HepG2 (cell line): ENCODE results near the gene DDX49. TPM values are rescaled to one million over a fixed set of nuclear protein-coding genes. Genes with fewer than 3 reads are reported as not detected.
A peak's percentile ranks its signal among the peaks of the same experiment; 100 is the strongest.

Source experiments
- AFF4 ChIP-seq: sonication (generic); formaldehyde crosslinking; IDR thresholded peaks from 2 replicates; pipeline ENCODE4 v1.4.0; 2020; ENCODE audit warnings: missing genetic modification reagents
- GLMP ChIP-seq: sonication (generic); formaldehyde crosslinking; IDR thresholded peaks from 2 replicates; pipeline ENCODE4 v1.9.0; 2021; ENCODE audit warnings: missing genetic modification reagents, mild to moderate bottlenecking, borderline replicate concordance
- GTF3A ChIP-seq: sonication (generic); formaldehyde crosslinking; conservative IDR thresholded peaks from 2 replicates; pipeline ENCODE4 v1.4.0; 2020; ENCODE audit warnings: mild to moderate bottlenecking, missing genetic modification reagents
- HOXD1 ChIP-seq: sonication (generic); formaldehyde crosslinking; IDR thresholded peaks from 2 replicates; pipeline ENCODE4 v1.5.0; 2020; ENCODE audit warnings: missing genetic modification reagents
- IKZF5 ChIP-seq: IDR thresholded peaks from 2 replicates; pipeline ENCODE4 v1.6.1; 2018; ENCODE audit warnings: missing genetic modification reagents, mild to moderate bottlenecking, missing compliant biosample characterization
- NR0B2 ChIP-seq: sonication (generic); formaldehyde crosslinking; IDR thresholded peaks from 2 replicates; pipeline ENCODE4 v1.4.0; 2020; ENCODE audit warnings: mild to moderate bottlenecking, missing genetic modification reagents
- NR3C1 ChIP-seq: sonication (generic); formaldehyde crosslinking; IDR thresholded peaks from 2 replicates; pipeline ENCODE4 v1.4.0; 2020; ENCODE audit warnings: missing genetic modification reagents
- POGK ChIP-seq: sonication (generic); formaldehyde crosslinking; conservative IDR thresholded peaks from 2 replicates; pipeline ENCODE4 v1.8.0; 2022; ENCODE audit warnings: mild to moderate bottlenecking, moderate library complexity, missing genetic modification reagents
- REXO4 ChIP-seq: sonication (generic); formaldehyde crosslinking; IDR thresholded peaks from 2 replicates; pipeline ENCODE4 v1.8.0; 2022; ENCODE audit warnings: missing genetic modification reagents, mild to moderate bottlenecking, borderline replicate concordance
- THAP8 ChIP-seq: sonication (generic); formaldehyde crosslinking; IDR thresholded peaks from 2 replicates; pipeline ENCODE4 v1.5.1; 2020; ENCODE audit warnings: missing genetic modification reagents, mild to moderate bottlenecking, borderline replicate concordance
- ZBTB7A ChIP-seq: sonication (generic); formaldehyde crosslinking; IDR thresholded peaks from 2 replicates; pipeline ENCODE4 v1.8.0; 2022; ENCODE audit warnings: mild to moderate bottlenecking, missing genetic modification reagents
- ZNF264 ChIP-seq: sonication (generic); formaldehyde crosslinking; IDR thresholded peaks from 2 replicates; pipeline ENCODE4 v1.4.0; 2020; ENCODE audit warnings: missing genetic modification reagents
- ZNF33A ChIP-seq: sonication (generic); formaldehyde crosslinking; IDR thresholded peaks from 2 replicates; pipeline ENCODE4 v1.5.1; 2020; ENCODE audit warnings: missing genetic modification reagents, mild to moderate bottlenecking, moderate library complexity, borderline replicate concordance
- ZSCAN25 ChIP-seq: sonication (generic); formaldehyde crosslinking; IDR thresholded peaks from 2 replicates; pipeline ENCODE4 v1.8.0; 2022; ENCODE audit warnings: mild to moderate bottlenecking, missing genetic modification reagents
- polyA plus RNA-seq, 8 experiments: library from polyadenylated mRNA; depleted of rRNA in 3 of 8; stranded (reverse) in 7 of 8; unstranded in 1 of 8; fragments of >200 nt; fragmentation: Illumina TruSeq in 4 of 8; extraction: Trizol in 4 of 8; gene quantifications; 2 replicates each; pipeline versions ENCODE4 v1.2.1 to v1.2.3, GENCODE V29; 2011 to 2016; ENCODE audit warnings: low read depth in 4 of 8, missing spikeins in 1 of 8, mixed read lengths in 1 of 8; ENCODE audit not compliant: insufficient read depth in 1 of 8
- total RNA-seq, 5 experiments: library from RNA; depleted of rRNA; stranded (reverse); fragments of >200 nt; fragmentation: Illumina TruSeq; extraction: Trizol; gene quantifications; 2 replicates each; pipeline ENCODE4 v1.2.3, GENCODE V29; 2016; ENCODE audit warnings: low read depth in 1 of 5

DDX49 gene
- total and polyA plus RNA-seq, 2 of the 13 experiments (the other 11 are each of a cell fraction or from before 2014, with no cell fraction given) = 27.0 to 46.2 TPM

GRCh38 chr19:18919086-18919899, at the start of gene DDX49, which contains the start of gene COPE (continued):
- TF ChIP-seq GTF3A (CRISPR knock-in tag) (no peak), IKZF5 (CRISPR knock-in tag) (no peak; the same call in 1 of the 2 replicates), ZBTB7A (no peak), ZSCAN25 (CRISPR knock-in tag) (peak; percentile 9; the same call in 1 of the 2 replicates), AFF4 (CRISPR knock-in tag) (no peak), THAP8 (CRISPR knock-in tag) (no peak), NR3C1 (no peak), ZNF33A (CRISPR knock-in tag) (no peak), POGK (CRISPR knock-in tag) (no peak), ZNF264 (peak; percentile 45; the same call in 1 of the 2 replicates), NR0B2 (CRISPR knock-in tag) (peak; percentile 67; the same call in 1 of the 2 replicates), REXO4 (CRISPR knock-in tag) (no peak), HOXD1 (CRISPR knock-in tag) (no peak), GLMP (CRISPR knock-in tag) (no peak)
- TF ChIP-seq, all 625 proteins: peak for 206
